NT2/D1 (cell line): ENCODE measurements around the gene ZDHHC24.

Source experiments
- SUZ12 ChIP-seq: IDR thresholded peaks from 2 replicates; pipeline ENCODE4 v1.6.1; 2011; ENCODE audit not compliant: insufficient read length, insufficient read depth; ENCODE audit errors: extremely low read depth
- YY1 ChIP-seq: IDR thresholded peaks from 2 replicates; pipeline ENCODE4 v1.6.1; 2011; ENCODE audit not compliant: insufficient read length, insufficient read depth
- ZNF274 ChIP-seq: IDR thresholded peaks from 2 replicates; pipeline ENCODE4 v1.6.1; 2011; ENCODE audit warnings: mild to moderate bottlenecking, low read depth, low read length

- no peak for TF ChIP-seq YY1
- no peak for TF ChIP-seq ZNF274
- TF ChIP-seq SUZ12: no peak
These were observed 69.0 kb downstream of the ZDHHC24 start for GRCh38 chr11:66476841-66477251.
